HCT116 (cell line): ENCODE measurements around the gene SGMS2. TPM values are rescaled to one million over a fixed set of nuclear protein-coding genes. Genes with fewer than 3 reads are reported as not detected.

Source experiments
- ATAC-seq: fragments of 200-7000 bp; cut with Tn5 transposase; 2 replicates; pipeline ENCODE4 v1.9.1; 2020; ENCODE audit warnings: mild to moderate bottlenecking, moderate library complexity
- BruUV-seq: library from RNA; stranded (reverse); fragments of 400-500 nt; replicated peaks from 2 replicates; lab custom pipeline; 2021; lab: Mats Ljungman, UMichigan
- CTCF ChIA-PET: fragments of 300-600 bp; sonication (Branson Sonifier 250); formaldehyde crosslinking; loops from one replicate; lab custom pipeline; 2021; ENCODE audit warnings: antibody characterized with exemption; lab: Charles Lee
- POLR2A ChIA-PET: fragments of 300-600, 350-600 bp; sonication (Branson Sonifier 250); formaldehyde crosslinking; loops from one replicate; lab custom pipeline; 2021; ENCODE audit warnings: antibody characterized with exemption; lab: Charles Lee
- RAD21 ChIA-PET, 2 experiments: fragments of 300-600 bp; sonication (Branson Sonifier 250); formaldehyde crosslinking; loops; one replicate each; lab custom pipeline; 2023; ENCODE audit warnings: low total read pairs in 2 of 2; ENCODE audit not compliant: uncharacterized antibody in 2 of 2, unreplicated experiment in 2 of 2, low non-redundant PET in 1 of 2; lab: Charles Lee
- DNase-seq: peaks from one replicate; pipeline ENCODE4 v3.0.0-alpha.2; 2010; ENCODE audit warnings: low read depth, low spot score
- H2AFZ ChIP-seq: fragments of 200-600 bp; shearing (Covaris generic), sonication (generic); 2 replicates; pipeline ENCODE4 v1.6.1; 2017; ENCODE audit warnings: low read depth, mixed run types, mixed read lengths, antibody characterized with exemption, low read length; ENCODE audit not compliant: poor library complexity, severe bottlenecking
- H3K27ac ChIP-seq: 2 replicates; pipeline ENCODE4 v1.5.1; 2012; ENCODE audit warnings: low read depth, low read length
- H3K27me3 ChIP-seq: fragments of 200-600 bp; sonication (generic); 2 replicates; pipeline ENCODE4 v1.6.1; 2016; ENCODE audit warnings: mixed run types, low read length, mixed read lengths; ENCODE audit not compliant: insufficient read depth
- H3K36me3 ChIP-seq, 2 experiments: fragments of 200-500 bp in 1 of 2; fragments of 200-600 bp in 1 of 2; sonication (Bioruptor generic) in 1 of 2; sonication (generic) in 1 of 2; 2 replicates each; pipeline versions ENCODE4 v1.5.1 to v1.6.1; 2014 to 2016; ENCODE audit warnings: low read length in 2 of 2, inconsistent platforms in 1 of 2, mixed read lengths in 1 of 2, mixed run types in 1 of 2; ENCODE audit not compliant: insufficient read depth in 2 of 2, control insufficient read depth in 1 of 2
- H3K4me1 ChIP-seq, 2 experiments: fragments of 200-600 bp in 1 of 2; sonication (generic) in 1 of 2; 2 replicates each; pipeline versions ENCODE4 v1.5.1 to v1.6.1; 2012 to 2017; ENCODE audit warnings: low read length in 2 of 2, inconsistent platforms in 1 of 2, mild to moderate bottlenecking in 1 of 2, mixed read lengths in 1 of 2, mixed run types in 1 of 2, moderate library complexity in 1 of 2; ENCODE audit not compliant: insufficient read depth in 2 of 2, control insufficient read depth in 1 of 2
- H3K4me2 ChIP-seq: fragments of 200-600 bp; sonication (generic); 2 replicates; pipeline ENCODE4 v1.6.1; 2017; ENCODE audit warnings: mixed run types, low read length, mixed read lengths
- H3K4me3 ChIP-seq, 2 experiments: fragments of 200-600 bp in 1 of 2; sonication (generic) in 1 of 2; replicated peaks in 1 of 2; 2 replicates each; pipeline ENCODE4 v1.5.1; 2011 to 2016; ENCODE audit warnings: low read length in 2 of 2, control low read depth in 1 of 2, low read depth in 1 of 2, mild to moderate bottlenecking in 1 of 2, mixed read lengths in 1 of 2, mixed run types in 1 of 2
- H3K79me2 ChIP-seq: fragments of 200-600 bp; sonication (generic); 2 replicates; pipeline ENCODE4 v1.6.1; 2017; ENCODE audit warnings: mild to moderate bottlenecking, mixed run types, low read length, moderate library complexity, mixed read lengths; ENCODE audit not compliant: insufficient read depth
- H3K9ac ChIP-seq: fragments of 200-600 bp; sonication (generic); 2 replicates; pipeline ENCODE4 v1.6.1; 2016; ENCODE audit warnings: low read length, mixed read lengths
- H3K9me2 ChIP-seq: fragments of 200-600 bp; sonication (generic), shearing (Covaris generic); 2 replicates; pipeline ENCODE4 v1.6.1; 2017; ENCODE audit warnings: mixed run types, mild to moderate bottlenecking, moderate library complexity; ENCODE audit not compliant: insufficient read depth
- H3K9me3 ChIP-seq, 2 experiments: fragments of 200-500 bp in 1 of 2; fragments of 200-600 bp in 1 of 2; sonication (Bioruptor generic) in 1 of 2; sonication (generic) in 1 of 2; 2 replicates each; pipeline ENCODE4 v1.6.1; 2014 to 2017; ENCODE audit warnings: low read length in 2 of 2, mixed read lengths in 2 of 2, inconsistent platforms in 1 of 2, low read depth in 1 of 2, mild to moderate bottlenecking in 1 of 2, mixed run types in 1 of 2, moderate library complexity in 1 of 2; ENCODE audit not compliant: control insufficient read depth in 1 of 2, insufficient read depth in 1 of 2
- H4K20me1 ChIP-seq: fragments of 200-600 bp; sonication (generic), shearing (Covaris generic); 2 replicates; pipeline ENCODE4 v1.6.1; 2017; ENCODE audit warnings: mixed run types, mild to moderate bottlenecking, moderate library complexity; ENCODE audit not compliant: insufficient read depth
- CEBPB ChIP-seq: IDR thresholded peaks from 2 replicates; pipeline ENCODE4 v1.6.1; 2012; ENCODE audit warnings: low read depth
- JUND ChIP-seq: IDR thresholded peaks from 2 replicates; pipeline ENCODE4 v1.6.1; 2012
- POLR2AphosphoS5 ChIP-seq: IDR thresholded peaks from 2 replicates; pipeline ENCODE4 v1.6.1; 2011; ENCODE audit warnings: mild to moderate bottlenecking, low read depth, low read length, moderate library complexity
- REST ChIP-seq: IDR thresholded peaks from 2 replicates; pipeline ENCODE4 v1.6.1; 2012; ENCODE audit warnings: low read depth
- SIN3A ChIP-seq: IDR thresholded peaks from 2 replicates; pipeline ENCODE4 v1.6.1; 2012; ENCODE audit warnings: low read depth
- YY1 ChIP-seq: IDR thresholded peaks from 2 replicates; pipeline ENCODE4 v1.6.1; 2011; ENCODE audit warnings: low read length, low read depth, moderate library complexity, mild to moderate bottlenecking; ENCODE audit not compliant: insufficient replicate concordance; ENCODE audit errors: extremely low read depth
- ZBTB33 ChIP-seq: IDR thresholded peaks from 2 replicates; pipeline ENCODE4 v1.6.1; 2011; ENCODE audit warnings: mild to moderate bottlenecking, low read length, moderate library complexity; ENCODE audit not compliant: insufficient replicate concordance; ENCODE audit errors: extremely low read depth
- intact Hi-C: fragments of 100-400 bp; cut with micrococcal nuclease; formaldehyde crosslinking; loops from 2 replicates; pipeline ENCODE4 v1.10.0; 2022
- total RNA-seq: library from RNA; stranded (reverse); gene quantifications from one replicate; pipeline ENCODE4 v1.2.1, GENCODE V29; 2021; ENCODE audit not compliant: unreplicated experiment

The SGMS2 gene
- total RNA-seq, 1 experiment from 2014 or later = 36.6 TPM

- CTCF ChIA-PET = no interaction called here
These were observed 52.6 kb downstream of the SGMS2 start for GRCh38 chr4:107877361-107877760.

More at GRCh38 chr4:107877361-107877760, 52.6 kb downstream of the SGMS2 start:
- ChIA-PET RAD21 (no interaction called here), POLR2A (no interaction called here)
- no TSS peak for BruUV-seq
- H3K9me2 ChIP-seq = no peaks in the 10 kb centered on the region
- H3K9me3 ChIP-seq = no peaks in the 10 kb centered on the region
- no peak overlapping the region for H2AFZ ChIP-seq
- no peaks in the 10 kb centered on the region for H3K4me1 ChIP-seq
- H4K20me1 ChIP-seq = no peaks in the 10 kb centered on the region
- DNase-seq (no peak), ATAC-seq (no peak)
- intact Hi-C loops = no loop called here
- H3K9ac ChIP-seq = no peak overlapping the region
- no peak overlapping the region for H3K4me3 ChIP-seq
- TF ChIP-seq CEBPB = no peak
- no peak for TF ChIP-seq REST
- TF ChIP-seq JUND = no peak
- no peak for TF ChIP-seq POLR2AphosphoS5
- TF ChIP-seq YY1 = no peak
- no peak for TF ChIP-seq ZBTB33
- no peak for TF ChIP-seq SIN3A
- no peaks in the 10 kb centered on the region for H3K36me3 ChIP-seq
- no peak overlapping the region for H3K4me2 ChIP-seq
- no peak overlapping the region for H3K27ac ChIP-seq
- H3K79me2 ChIP-seq = no peaks in the 10 kb centered on the region
- no peaks in the 10 kb centered on the region for H3K27me3 ChIP-seq
